AG04450 (cell line): ENCODE data around the gene CXXC5. TPM values are rescaled to one million over a fixed set of nuclear protein-coding genes. Genes with fewer than 3 reads are reported as not detected.
A peak's percentile ranks its signal among the peaks of the same experiment; 100 is the strongest.

Source experiments
- CTCF ChIA-PET: fragments of 300-600, 350-600 bp; formaldehyde crosslinking; extraction: SDS; loops from one replicate; lab custom pipeline; 2022; ENCODE audit warnings: antibody characterized with exemption, inconsistent platforms; lab: Charles Lee
- POLR2A ChIA-PET: fragments of 350-600 bp; formaldehyde crosslinking; extraction: SDS; loops from one replicate; lab custom pipeline; 2021; ENCODE audit warnings: antibody characterized with exemption, inconsistent platforms; lab: Yijun Ruan, JAX
- DNase-seq: peaks from one replicate; pipeline ENCODE4 v3.0.0-alpha.2; 2011; ENCODE audit warnings: low read depth, low spot score
- H3K27ac ChIP-seq: one replicate; pipeline ENCODE4 v1.5.1; 2012; ENCODE audit warnings: low read depth, low read length, control low read depth
- H3K27me3 ChIP-seq: one replicate; pipeline ENCODE4 v1.6.0; 2012; ENCODE audit warnings: low read length; ENCODE audit not compliant: control insufficient read depth, insufficient read depth
- H3K4me3 ChIP-seq: 2 replicates; pipeline ENCODE4 v1.5.1; 2011; ENCODE audit warnings: mild to moderate bottlenecking, low read depth, low read length, control low read depth
- H3K9me3 ChIP-seq: 2 replicates; pipeline ENCODE4 v1.5.1; 2012; ENCODE audit warnings: low read length; ENCODE audit not compliant: control insufficient read depth, insufficient read depth
- CTCF ChIP-seq: IDR thresholded peaks from 2 replicates; pipeline ENCODE4 v1.5.1; 2011; ENCODE audit warnings: low read depth, low read length, control low read depth, inconsistent platforms
- polyA plus RNA-seq: library from polyadenylated mRNA; depleted of rRNA; stranded (reverse); fragments of >200 nt; gene quantifications from 2 replicates; pipeline ENCODE4 v1.2.3, GENCODE V29; 2011

The CXXC5 gene
- polyA plus RNA-seq, 1 experiment = 21.5 TPM

GRCh38 chr5:139646912-139647505 lies 1.1 kb upstream of the CXXC5 start:
- TF ChIP-seq CTCF = no peak
- Histone ChIP-seq H3K4me3 (no peak overlapping the region), H3K27ac (no peak overlapping the region), H3K9me3 (no peaks in the 10 kb centered on the region; the same call in 1 of the 2 replicates), H3K27me3 (no peaks in the 10 kb centered on the region)
- POLR2A ChIA-PET = no interaction called here
- CTCF ChIA-PET = interaction anchor here (1.4 to 2.2 kb wide), 4 partner anchors 9 to 118 kb away, joined by 3 to 17 read pairs (median 10); no protein-coding TSS in a partner anchor
- DNase-seq = no peak

GRCh38 chr5:139647506-139648204 lies 494 bp upstream of the CXXC5 start:
- Histone ChIP-seq H3K27ac (no peak overlapping the region), H3K9me3 (no peaks in the 10 kb centered on the region; the same call in 1 of the 2 replicates), H3K27me3 (no peaks in the 10 kb centered on the region), H3K4me3 (peak overlapping the region; percentile 80)
- ChIA-PET POLR2A (interaction anchor here (0.5 to 2.8 kb wide), 9 partner anchors 10 to 71 kb away, joined by 3 to 57 read pairs (median 6); no protein-coding TSS in a partner anchor), CTCF (interaction anchor here (0.6 to 2.2 kb wide), 9 partner anchors 10 to 236 kb away, joined by 3 to 17 read pairs (median 4); no protein-coding TSS in a partner anchor)
- no peak for TF ChIP-seq CTCF
- DNase-seq = no peak

GRCh38 chr5:139649082-139649991 lies 1.2 kb downstream of the CXXC5 start:
- no peaks in the 10 kb centered on the region for H3K27me3 ChIP-seq
- no peak for DNase-seq
- ChIA-PET CTCF (interaction anchor here (0.7 to 2.1 kb wide), 5 partner anchors 11 to 463 kb away, joined by 3 to 19 read pairs (median 7); no protein-coding TSS in a partner anchor), POLR2A (interaction anchor here (1.0 to 2.8 kb wide), 4 partner anchors 11 to 51 kb away, joined by 3 to 57 read pairs (median 4); no protein-coding TSS in a partner anchor)
- H3K4me3 ChIP-seq = peak overlapping the region; percentile 80
- no peak overlapping the region for H3K27ac ChIP-seq
- no peaks in the 10 kb centered on the region; the same call in 1 of the 2 replicates for H3K9me3 ChIP-seq
- TF ChIP-seq CTCF = no peak

GRCh38 chr5:139650031-139650688 lies 2.0 kb downstream of the CXXC5 start:
- POLR2A ChIA-PET = interaction anchor here (1.0 to 2.8 kb wide), 4 partner anchors 11 to 51 kb away, joined by 3 to 57 read pairs (median 4); no protein-coding TSS in a partner anchor
- no peak for DNase-seq
- CTCF ChIA-PET = interaction anchor here (0.7 to 2.1 kb wide), 7 partner anchors 10 to 462 kb away, joined by 3 to 19 read pairs (median 6); no protein-coding TSS in a partner anchor
- peak overlapping the region; percentile 80 for H3K4me3 ChIP-seq
- no peaks in the 10 kb centered on the region; the same call in 1 of the 2 replicates for H3K9me3 ChIP-seq
- H3K27ac ChIP-seq = peak overlapping the region; percentile 61
- peak; percentile 55 for TF ChIP-seq CTCF
- H3K27me3 ChIP-seq = no peaks in the 10 kb centered on the region
